Measurements from ENCODE around the gene HRG. TPM values are rescaled to one million over a fixed set of nuclear protein-coding genes. Genes with fewer than 3 reads are reported as not detected.
"Not testable (repeated sequence)": the region's sequence is repeated elsewhere in the genome, so short reads cannot be mapped to it uniquely, and the experiment has no call there.

HRG gene
- total and polyA plus RNA-seq, 2 experiments from 2014 or later, result not detected

DNA sequence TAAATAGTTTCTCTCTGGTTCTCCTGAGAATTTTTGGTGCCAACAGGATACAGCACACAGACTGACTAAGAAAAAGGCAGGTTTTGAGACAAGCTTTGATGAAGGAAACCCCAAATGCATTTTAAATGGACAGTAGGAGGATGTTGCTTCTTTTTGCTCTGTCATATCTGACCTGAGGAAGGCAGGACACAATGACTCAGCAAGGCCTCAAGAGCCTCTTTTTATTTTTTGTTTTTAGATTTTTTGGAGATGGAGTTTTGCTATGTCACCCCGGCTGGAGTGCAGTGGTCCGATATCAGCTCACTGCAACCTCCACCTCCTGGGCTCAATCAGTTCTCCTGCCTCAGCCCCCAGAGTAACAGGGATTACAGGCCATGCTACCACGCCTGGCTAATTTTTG, 34.5 kb downstream of the HRG start:
- Histone ChIP-seq H2AFZ (peak overlapping the region; percentile 84), H3K4me1 (ENCODE audit: insufficient read depth) (no peaks in the 10 kb centered on the region), H3K27me3 (ENCODE audit: insufficient read depth) (no peaks in the 10 kb centered on the region), H3K36me3 (ENCODE audit: insufficient read depth) (no peaks in the 10 kb centered on the region), H3K9me2 (ENCODE audit: insufficient read depth) (peaks cover 3% of the 10 kb centered on the region; the same call in 1 of the 2 replicates), H4K20me1 (replicated peaks; ENCODE audit: insufficient read depth) (no peaks in the 10 kb centered on the region), H3K4me2 (no peak overlapping the region), H3K79me2 (replicated peaks; ENCODE audit: insufficient read depth) (no peaks in the 10 kb centered on the region), H3K27ac (ENCODE audit: low read depth) (no peak overlapping the region), H3K4me3 (no peak overlapping the region), H3F3A (replicated peaks; ENCODE audit: low read depth) (no peaks in the 10 kb centered on the region)
- H3K4me3 Mint-ChIP-seq, result no peak overlapping the region
- no peaks in the 10 kb centered on the region for H3K27me3 Mint-ChIP-seq (ENCODE audit: insufficient read depth, low read depth, poor library complexity)
- no peaks in the 10 kb centered on the region; the same call in 2 of the 3 replicates for H3K9me3 Mint-ChIP-seq
- H3K36me3 Mint-ChIP-seq (ENCODE audit: low read depth), result no peaks in the 10 kb centered on the region
- TF ChIP-seq POLR2AphosphoS5 (IDR thresholded peaks at IDR 0.05; ENCODE audit: low read depth), result no peak
- DNase-seq (ENCODE audit: low spot score), result no peak
- peak overlapping the region; percentile 85 for H3K27ac Mint-ChIP-seq
- no peak for ATAC-seq
- H3K4me1 Mint-ChIP-seq, result no peaks in the 10 kb centered on the region

DNA sequence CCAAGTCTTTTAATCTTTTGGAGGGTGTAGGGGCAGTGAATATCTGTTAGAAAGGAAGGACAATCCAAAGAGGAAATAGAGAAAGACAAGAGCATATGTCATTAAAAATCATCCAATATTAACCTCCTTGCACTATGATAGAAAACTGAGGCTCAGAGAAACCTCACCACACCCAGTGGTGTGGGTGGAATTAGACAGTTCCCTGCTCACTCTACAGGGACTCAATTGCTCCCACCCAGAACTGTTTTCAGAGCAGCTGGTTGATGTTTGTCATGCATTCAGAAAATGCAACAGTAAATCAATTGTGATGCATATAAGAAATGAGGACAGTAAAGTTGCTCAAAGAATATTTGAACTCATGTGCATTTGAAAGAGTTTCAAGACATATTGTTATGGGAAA, 36.6 kb downstream of the HRG start:
- H3K27me3 ChIP-seq (ENCODE audit: insufficient read depth); H3K4me3 ChIP-seq; H3K27ac Mint-ChIP-seq; DNase-seq (ENCODE audit: low spot score); H3K4me1 ChIP-seq (ENCODE audit: insufficient read depth); H3K36me3 Mint-ChIP-seq (ENCODE audit: low read depth); H3K36me3 ChIP-seq (ENCODE audit: insufficient read depth); H4K20me1 ChIP-seq (replicated peaks; ENCODE audit: insufficient read depth); H3K4me3 Mint-ChIP-seq; H3F3A ChIP-seq (replicated peaks; ENCODE audit: low read depth); H3K9me2 ChIP-seq (ENCODE audit: insufficient read depth); ATAC-seq; H3K79me2 ChIP-seq (replicated peaks; ENCODE audit: insufficient read depth); H3K27me3 Mint-ChIP-seq (ENCODE audit: insufficient read depth, low read depth, poor library complexity); H3K4me1 Mint-ChIP-seq; H3K27ac ChIP-seq (ENCODE audit: low read depth); H3K4me2 ChIP-seq; H3K9me3 Mint-ChIP-seq: not testable (repeated sequence)
- H2AFZ ChIP-seq, result peak overlapping the region; percentile 28; the same call in 1 of the 2 replicates

DNA sequence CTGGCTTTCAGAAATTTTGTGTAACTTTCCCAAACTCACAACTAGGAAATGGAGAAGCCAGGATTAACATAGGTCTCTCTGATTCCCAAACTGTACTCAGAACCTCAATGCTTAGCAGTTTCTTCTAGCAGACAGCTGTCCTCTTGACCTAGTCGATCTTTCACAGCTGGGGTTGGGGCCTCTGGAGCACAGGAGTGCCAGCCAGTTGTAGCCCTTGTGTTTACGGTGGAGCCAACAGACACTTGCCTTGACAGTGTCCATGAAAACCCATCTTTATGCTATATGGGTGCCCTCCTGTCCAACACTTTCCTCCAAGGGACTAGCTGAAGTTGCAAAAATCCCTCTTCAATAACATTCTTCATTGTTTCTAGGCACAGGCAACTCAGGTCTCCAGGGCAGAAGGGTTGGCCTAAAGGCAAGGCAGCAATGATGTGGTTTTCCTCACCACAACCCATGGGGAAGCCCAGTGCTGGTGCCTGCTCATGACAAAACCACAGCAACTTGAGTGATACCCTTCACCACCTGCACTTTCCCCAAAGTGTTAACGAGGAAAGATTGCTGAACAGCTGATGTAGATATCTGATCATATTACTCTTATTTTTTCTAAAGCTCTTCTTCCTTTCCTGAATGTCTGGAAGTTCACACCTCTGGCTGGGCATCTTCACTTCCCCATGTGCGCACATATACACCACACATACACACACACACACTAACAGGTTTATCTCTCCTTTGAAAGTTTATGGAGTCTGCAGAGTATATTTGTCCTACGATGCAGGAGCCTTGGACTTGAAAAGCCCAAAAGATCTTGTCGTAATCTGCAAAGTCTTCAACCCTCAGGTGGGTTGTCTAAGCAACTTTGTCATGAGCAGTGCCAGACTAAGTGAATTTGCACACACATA, 40.3 kb downstream of the HRG start:
- ATAC-seq (no peak), DNase-seq (ENCODE audit: low spot score) (no peak)
- Mint-ChIP-seq H3K4me3 (no peak overlapping the region), H3K4me1 (peaks cover 9% of the 10 kb centered on the region), H3K36me3 (ENCODE audit: low read depth) (no peaks in the 10 kb centered on the region), H3K9me3 (no peaks in the 10 kb centered on the region; the same call in 2 of the 3 replicates), H3K27ac (no peak overlapping the region), H3K27me3 (ENCODE audit: insufficient read depth, low read depth, poor library complexity) (no peaks in the 10 kb centered on the region)
- Histone ChIP-seq H3K27ac (ENCODE audit: low read depth) (no peak overlapping the region), H3K27me3 (ENCODE audit: insufficient read depth) (no peaks in the 10 kb centered on the region), H3K9me2 (ENCODE audit: insufficient read depth) (0 out of 2 replicates have a peak, but pooled peaks cover 4% of the 10 kb centered on the region), H3K4me3 (no peak overlapping the region), H3F3A (replicated peaks; ENCODE audit: low read depth) (no peaks in the 10 kb centered on the region), H4K20me1 (replicated peaks; ENCODE audit: insufficient read depth) (no peaks in the 10 kb centered on the region), H3K79me2 (replicated peaks; ENCODE audit: insufficient read depth) (no peaks in the 10 kb centered on the region), H2AFZ (no peak overlapping the region), H3K4me2 (no peak overlapping the region), H3K36me3 (ENCODE audit: insufficient read depth) (no peaks in the 10 kb centered on the region), H3K4me1 (ENCODE audit: insufficient read depth) (no peaks in the 10 kb centered on the region; the same call in 1 of the 2 replicates)
- TF ChIP-seq, protein P1, sequence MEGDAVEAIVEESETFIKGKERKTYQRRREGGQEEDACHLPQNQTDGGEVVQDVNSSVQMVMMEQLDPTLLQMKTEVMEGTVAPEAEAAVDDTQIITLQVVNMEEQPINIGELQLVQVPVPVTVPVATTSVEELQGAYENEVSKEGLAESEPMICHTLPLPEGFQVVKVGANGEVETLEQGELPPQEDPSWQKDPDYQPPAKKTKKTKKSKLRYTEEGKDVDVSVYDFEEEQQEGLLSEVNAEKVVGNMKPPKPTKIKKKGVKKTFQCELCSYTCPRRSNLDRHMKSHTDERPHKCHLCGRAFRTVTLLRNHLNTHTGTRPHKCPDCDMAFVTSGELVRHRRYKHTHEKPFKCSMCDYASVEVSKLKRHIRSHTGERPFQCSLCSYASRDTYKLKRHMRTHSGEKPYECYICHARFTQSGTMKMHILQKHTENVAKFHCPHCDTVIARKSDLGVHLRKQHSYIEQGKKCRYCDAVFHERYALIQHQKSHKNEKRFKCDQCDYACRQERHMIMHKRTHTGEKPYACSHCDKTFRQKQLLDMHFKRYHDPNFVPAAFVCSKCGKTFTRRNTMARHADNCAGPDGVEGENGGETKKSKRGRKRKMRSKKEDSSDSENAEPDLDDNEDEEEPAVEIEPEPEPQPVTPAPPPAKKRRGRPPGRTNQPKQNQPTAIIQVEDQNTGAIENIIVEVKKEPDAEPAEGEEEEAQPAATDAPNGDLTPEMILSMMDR (conservative IDR thresholded peaks at IDR 0.05; ENCODE audit: low read depth in 2 of 2), result no peak
- TF ChIP-seq ZNF331 (CRISPR knock-in tag; IDR thresholded peaks at IDR 0.05; ENCODE audit: low read depth) (no peak), CREB1 (CRISPR knock-in tag; IDR thresholded peaks at IDR 0.05; ENCODE audit: low read depth) (no peak)
- TF ChIP-seq, protein P2, sequence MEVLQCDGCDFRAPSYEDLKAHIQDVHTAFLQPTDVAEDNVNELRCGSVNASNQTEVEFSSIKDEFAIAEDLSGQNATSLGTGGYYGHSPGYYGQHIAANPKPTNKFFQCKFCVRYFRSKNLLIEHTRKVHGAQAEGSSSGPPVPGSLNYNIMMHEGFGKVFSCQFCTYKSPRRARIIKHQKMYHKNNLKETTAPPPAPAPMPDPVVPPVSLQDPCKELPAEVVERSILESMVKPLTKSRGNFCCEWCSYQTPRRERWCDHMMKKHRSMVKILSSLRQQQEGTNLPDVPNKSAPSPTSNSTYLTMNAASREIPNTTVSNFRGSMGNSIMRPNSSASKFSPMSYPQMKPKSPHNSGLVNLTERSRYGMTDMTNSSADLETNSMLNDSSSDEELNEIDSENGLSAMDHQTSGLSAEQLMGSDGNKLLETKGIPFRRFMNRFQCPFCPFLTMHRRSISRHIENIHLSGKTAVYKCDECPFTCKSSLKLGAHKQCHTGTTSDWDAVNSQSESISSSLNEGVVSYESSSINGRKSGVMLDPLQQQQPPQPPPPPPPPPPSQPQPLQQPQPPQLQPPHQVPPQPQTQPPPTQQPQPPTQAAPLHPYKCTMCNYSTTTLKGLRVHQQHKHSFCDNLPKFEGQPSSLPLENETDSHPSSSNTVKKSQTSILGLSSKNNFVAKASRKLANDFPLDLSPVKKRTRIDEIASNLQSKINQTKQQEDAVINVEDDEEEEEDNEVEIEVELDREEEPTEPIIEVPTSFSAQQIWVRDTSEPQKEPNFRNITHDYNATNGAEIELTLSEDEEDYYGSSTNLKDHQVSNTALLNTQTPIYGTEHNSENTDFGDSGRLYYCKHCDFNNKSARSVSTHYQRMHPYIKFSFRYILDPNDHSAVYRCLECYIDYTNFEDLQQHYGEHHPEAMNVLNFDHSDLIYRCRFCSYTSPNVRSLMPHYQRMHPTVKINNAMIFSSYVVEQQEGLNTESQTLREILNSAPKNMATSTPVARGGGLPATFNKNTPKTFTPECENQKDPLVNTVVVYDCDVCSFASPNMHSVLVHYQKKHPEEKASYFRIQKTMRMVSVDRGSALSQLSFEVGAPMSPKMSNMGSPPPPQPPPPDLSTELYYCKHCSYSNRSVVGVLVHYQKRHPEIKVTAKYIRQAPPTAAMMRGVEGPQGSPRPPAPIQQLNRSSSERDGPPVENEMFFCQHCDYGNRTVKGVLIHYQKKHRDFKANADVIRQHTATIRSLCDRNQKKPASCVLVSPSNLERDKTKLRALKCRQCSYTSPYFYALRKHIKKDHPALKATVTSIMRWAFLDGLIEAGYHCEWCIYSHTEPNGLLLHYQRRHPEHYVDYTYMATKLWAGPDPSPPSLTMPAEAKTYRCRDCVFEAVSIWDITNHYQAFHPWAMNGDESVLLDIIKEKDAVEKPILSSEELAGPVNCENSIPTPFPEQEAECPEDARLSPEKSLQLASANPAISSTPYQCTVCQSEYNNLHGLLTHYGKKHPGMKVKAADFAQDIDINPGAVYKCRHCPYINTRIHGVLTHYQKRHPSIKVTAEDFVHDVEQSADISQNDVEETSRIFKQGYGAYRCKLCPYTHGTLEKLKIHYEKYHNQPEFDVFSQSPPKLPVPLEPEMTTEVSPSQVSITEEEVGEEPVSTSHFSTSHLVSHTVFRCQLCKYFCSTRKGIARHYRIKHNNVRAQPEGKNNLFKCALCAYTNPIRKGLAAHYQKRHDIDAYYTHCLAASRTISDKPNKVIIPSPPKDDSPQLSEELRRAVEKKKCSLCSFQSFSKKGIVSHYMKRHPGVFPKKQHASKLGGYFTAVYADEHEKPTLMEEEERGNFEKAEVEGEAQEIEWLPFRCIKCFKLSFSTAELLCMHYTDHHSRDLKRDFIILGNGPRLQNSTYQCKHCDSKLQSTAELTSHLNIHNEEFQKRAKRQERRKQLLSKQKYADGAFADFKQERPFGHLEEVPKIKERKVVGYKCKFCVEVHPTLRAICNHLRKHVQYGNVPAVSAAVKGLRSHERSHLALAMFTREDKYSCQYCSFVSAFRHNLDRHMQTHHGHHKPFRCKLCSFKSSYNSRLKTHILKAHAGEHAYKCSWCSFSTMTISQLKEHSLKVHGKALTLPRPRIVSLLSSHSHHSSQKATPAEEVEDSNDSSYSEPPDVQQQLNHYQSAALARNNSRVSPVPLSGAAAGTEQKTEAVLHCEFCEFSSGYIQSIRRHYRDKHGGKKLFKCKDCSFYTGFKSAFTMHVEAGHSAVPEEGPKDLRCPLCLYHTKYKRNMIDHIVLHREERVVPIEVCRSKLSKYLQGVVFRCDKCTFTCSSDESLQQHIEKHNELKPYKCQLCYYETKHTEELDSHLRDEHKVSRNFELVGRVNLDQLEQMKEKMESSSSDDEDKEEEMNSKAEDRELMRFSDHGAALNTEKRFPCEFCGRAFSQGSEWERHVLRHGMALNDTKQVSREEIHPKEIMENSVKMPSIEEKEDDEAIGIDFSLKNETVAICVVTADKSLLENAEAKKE (CRISPR knock-in tag; IDR thresholded peaks at IDR 0.05), result no peak

Measured in GM23338 (cell line).